Lower leg skin (tissue), 4 donors: ENCODE measurements around the gene RAB42. TPM values are rescaled to one million over a fixed set of nuclear protein-coding genes. Genes with fewer than 3 reads are reported as not detected.

Experiments
- DNase-seq, 2 donors: peaks; one replicate each; pipeline ENCODE4 v3.0.0-alpha.2; 2019; ENCODE audit warnings: low spot score in 2 of 2
- H3K4me3 ChIP-seq: fragments of 200-600 bp; sonication (generic); 2 replicates; pipeline ENCODE4 v1.5.1; 2017; ENCODE audit warnings: mild to moderate bottlenecking, low read depth; ENCODE audit not compliant: poor library complexity, severe bottlenecking
- POLR2A ChIP-seq, 2 donors: fragments of 450-650 bp; IDR thresholded peaks; one replicate each; pipeline ENCODE4 v1.6.1; 2016 to 2017; ENCODE audit warnings: antibody characterized with exemption in 2 of 2, mild to moderate bottlenecking in 1 of 2, moderate library complexity in 1 of 2
- WGBS, 2 donors: methylation state at CpG; one replicate each; pipeline ENCODE4 v1.1.5; 2018; 5-methylcytosine and 5-hydroxymethylcytosine counted together
- intact Hi-C: fragments of 100-400 bp; cut with DNase I; formaldehyde crosslinking; loops from one replicate; pipeline ENCODE4 v1.15.0; 2023; ENCODE audit warnings: low total_unique reads
- total RNA-seq, 4 donors: library from RNA; depleted of rRNA; stranded (reverse); fragments of >200 nt; gene quantifications; one replicate each; pipeline ENCODE4 v1.1.0, GENCODE V29; 2016
- TF ChIP-seq, protein P1 (sequence below), 3 donors: fragments of 450-650 bp; IDR thresholded peaks; one replicate each; pipeline ENCODE4 v1.5.1; 2016; ENCODE audit warnings: antibody characterized with exemption in 3 of 3, mild to moderate bottlenecking in 3 of 3, moderate library complexity in 2 of 3

The RAB42 gene
- total RNA-seq, 4 donors from 2014 or later = 1.0 TPM; not detected in 3

- TF ChIP-seq, protein P1, sequence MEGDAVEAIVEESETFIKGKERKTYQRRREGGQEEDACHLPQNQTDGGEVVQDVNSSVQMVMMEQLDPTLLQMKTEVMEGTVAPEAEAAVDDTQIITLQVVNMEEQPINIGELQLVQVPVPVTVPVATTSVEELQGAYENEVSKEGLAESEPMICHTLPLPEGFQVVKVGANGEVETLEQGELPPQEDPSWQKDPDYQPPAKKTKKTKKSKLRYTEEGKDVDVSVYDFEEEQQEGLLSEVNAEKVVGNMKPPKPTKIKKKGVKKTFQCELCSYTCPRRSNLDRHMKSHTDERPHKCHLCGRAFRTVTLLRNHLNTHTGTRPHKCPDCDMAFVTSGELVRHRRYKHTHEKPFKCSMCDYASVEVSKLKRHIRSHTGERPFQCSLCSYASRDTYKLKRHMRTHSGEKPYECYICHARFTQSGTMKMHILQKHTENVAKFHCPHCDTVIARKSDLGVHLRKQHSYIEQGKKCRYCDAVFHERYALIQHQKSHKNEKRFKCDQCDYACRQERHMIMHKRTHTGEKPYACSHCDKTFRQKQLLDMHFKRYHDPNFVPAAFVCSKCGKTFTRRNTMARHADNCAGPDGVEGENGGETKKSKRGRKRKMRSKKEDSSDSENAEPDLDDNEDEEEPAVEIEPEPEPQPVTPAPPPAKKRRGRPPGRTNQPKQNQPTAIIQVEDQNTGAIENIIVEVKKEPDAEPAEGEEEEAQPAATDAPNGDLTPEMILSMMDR (IDR thresholded peaks at IDR 0.05) = no peak
- TF ChIP-seq POLR2A (IDR thresholded peaks at IDR 0.05) = no peak
- WGBS, 2 donors = 91 to 92% methylated on average over 2 of the region's 2 CpGs
- intact Hi-C loops = no loop called here
- H3K4me3 ChIP-seq = no peak overlapping the region
- no peak for DNase-seq
These were observed 14.7 kb downstream of the RAB42 start for GRCh38 chr1:28606771-28607170.

GRCh38 chr1:28613175-28613574 lies 21.1 kb downstream of the RAB42 start:
- DNase-seq = no peak
- no peak overlapping the region for H3K4me3 ChIP-seq
- WGBS, 2 donors = 91% methylated on average over 5 of the region's 5 CpGs
- no peak for TF ChIP-seq POLR2A (IDR thresholded peaks at IDR 0.05)
- TF ChIP-seq, protein P1 (IDR thresholded peaks at IDR 0.05) = no peak
- intact Hi-C loops = no loop called here

- intact Hi-C loops = no loop called here
- WGBS, 2 donors = 89 to 97% methylated on average over 1 of the region's 1 CpG
- no peak for DNase-seq
These were observed 39.6 kb downstream of the RAB42 start for GRCh38 chr1:28631713-28632112.

GRCh38 chr1:28632560-28632959 lies 40.5 kb downstream of the RAB42 start:
- WGBS, 2 donors = 94 to 95% methylated on average over 4 of the region's 4 CpGs
- DNase-seq = no peak
- no peak overlapping the region for H3K4me3 ChIP-seq
- intact Hi-C loops = no loop called here
- TF ChIP-seq, protein P1 (IDR thresholded peaks at IDR 0.05) = no peak
- TF ChIP-seq POLR2A (IDR thresholded peaks at IDR 0.05) = no peak

More at GRCh38 chr1:28631713-28632112, 39.6 kb downstream of the RAB42 start:
- TF ChIP-seq POLR2A (IDR thresholded peaks at IDR 0.05) = no peak
- TF ChIP-seq, protein P1 (IDR thresholded peaks at IDR 0.05) = no peak
- H3K4me3 ChIP-seq = no peak overlapping the region

GRCh38 chr1:28640766-28641165 lies 48.7 kb downstream of the RAB42 start:
- H3K4me3 ChIP-seq = no peak overlapping the region
- WGBS, 2 donors = 39 to 65% methylated on average over 1 of the region's 1 CpG
- no peak for DNase-seq
- intact Hi-C loops = loop anchor here (10.0 kb wide), 1 partner anchor 134 kb away; no protein-coding TSS in a partner anchor
- TF ChIP-seq, protein P1 (IDR thresholded peaks at IDR 0.05) = no peak
- TF ChIP-seq POLR2A (IDR thresholded peaks at IDR 0.05) = no peak
